OCI-LY7 (cell line): ENCODE measurements around the gene POLR3H. TPM values are rescaled to one million over a fixed set of nuclear protein-coding genes. Genes with fewer than 3 reads are reported as not detected.

Experiments used
- BruUV-seq: library from RNA; stranded (reverse); fragments of 400-500 nt; replicated peaks from 2 replicates; lab custom pipeline; 2021; lab: Mats Ljungman, UMichigan
- CTCF ChIA-PET: fragments of 300-600 bp; sonication (Branson Sonifier 250); formaldehyde crosslinking; loops from one replicate; lab custom pipeline; 2022; ENCODE audit warnings: antibody characterized with exemption; ENCODE audit not compliant: unreplicated experiment; lab: Charles Lee
- POLR2A ChIA-PET: fragments of 300-600 bp; sonication (Branson Sonifier 250); formaldehyde crosslinking; loops from one replicate; lab custom pipeline; 2022; ENCODE audit warnings: antibody characterized with exemption; lab: Charles Lee
- DNase-seq: peaks from one replicate; pipeline ENCODE4 v3.0.0-alpha.2; 2015; ENCODE audit warnings: low spot score
- H2AFZ ChIP-seq: fragments of 200-600 bp; sonication (generic), shearing (Covaris generic); 2 replicates; pipeline ENCODE4 v1.6.1; 2014; ENCODE audit warnings: mild to moderate bottlenecking, antibody characterized with exemption, low read length, moderate library complexity
- H3K27ac ChIP-seq: fragments of 200-600 bp; sonication (generic); 2 replicates; pipeline ENCODE4 v1.5.1; 2014; ENCODE audit warnings: mixed run types, low read depth, mild to moderate bottlenecking, moderate library complexity, low read length, inconsistent platforms; ENCODE audit not compliant: poor library complexity, severe bottlenecking
- H3K36me3 ChIP-seq: fragments of 200-600 bp; sonication (generic); 2 replicates; pipeline ENCODE4 v1.6.1; 2014; ENCODE audit warnings: mild to moderate bottlenecking, antibody characterized with exemption, low read length, moderate library complexity, mixed read lengths; ENCODE audit not compliant: insufficient read depth
- H3K4me1 ChIP-seq: fragments of 200-600 bp; sonication (generic); 2 replicates; pipeline ENCODE4 v1.5.1; 2014; ENCODE audit warnings: mild to moderate bottlenecking, low read length; ENCODE audit not compliant: insufficient read depth, poor library complexity, severe bottlenecking
- H3K4me2 ChIP-seq: fragments of 200-600 bp; sonication (generic); 2 replicates; pipeline ENCODE4 v1.6.1; 2014; ENCODE audit warnings: mild to moderate bottlenecking, low read length
- H3K4me3 ChIP-seq: fragments of 200-600 bp; sonication (generic); 2 replicates; pipeline ENCODE4 v1.5.1; 2014; ENCODE audit warnings: mild to moderate bottlenecking, low read depth, low read length; ENCODE audit not compliant: poor library complexity, severe bottlenecking
- H3K79me2 ChIP-seq: fragments of 200-600 bp; sonication (generic); 2 replicates; pipeline ENCODE4 v1.6.1; 2016; ENCODE audit warnings: low read depth, mild to moderate bottlenecking, low read length, moderate library complexity, mixed read lengths; ENCODE audit not compliant: insufficient read depth
- H3K9me2 ChIP-seq: fragments of 200-600 bp; sonication (generic); 2 replicates; pipeline ENCODE4 v1.6.1; 2016; ENCODE audit warnings: mild to moderate bottlenecking, low read length, mixed read lengths; ENCODE audit not compliant: insufficient read depth
- H3K9me3 ChIP-seq: fragments of 200-600 bp; sonication (generic); 2 replicates; pipeline ENCODE4 v1.6.1; 2014; ENCODE audit warnings: mild to moderate bottlenecking, mixed run types, low read length, mixed read lengths
- H4K20me1 ChIP-seq: fragments of 200-600 bp; sonication (generic); 2 replicates; pipeline ENCODE4 v1.6.1; 2014; ENCODE audit warnings: mild to moderate bottlenecking, antibody characterized with exemption, low read length, moderate library complexity, mixed read lengths; ENCODE audit not compliant: insufficient read depth
- EZH2phosphoT487 ChIP-seq: fragments of 200-600 bp; sonication (generic); IDR thresholded peaks from 2 replicates; pipeline ENCODE4 v1.6.1; 2018; ENCODE audit warnings: low read depth, borderline replicate concordance, mild to moderate bottlenecking, mixed run types, antibody characterized with exemption, low read length, moderate library complexity, mixed read lengths
- intact Hi-C: fragments of 100-400 bp; cut with micrococcal nuclease; formaldehyde crosslinking; loops from one replicate; pipeline ENCODE4 v1.10.0; 2022; ENCODE audit not compliant: unreplicated experiment
- total RNA-seq, 2 experiments: library from RNA; depleted of rRNA in 1 of 2; stranded (reverse); fragments of >200 nt in 1 of 2; shearing (Covaris generic) in 1 of 2; gene quantifications; 2 replicates each; pipeline ENCODE4 v1.2.3, GENCODE V29; 2014 to 2022
- TF ChIP-seq, protein P1 (sequence below): fragments of 200-600 bp; sonication (generic); conservative IDR thresholded peaks from 2 replicates; pipeline ENCODE4 v1.5.1; 2014; ENCODE audit warnings: mild to moderate bottlenecking, antibody characterized with exemption, low read length, moderate library complexity, mixed read lengths

The POLR3H gene
- total RNA-seq, 2 experiments from 2014 or later, result 28.5 to 48.3 TPM

DNA sequence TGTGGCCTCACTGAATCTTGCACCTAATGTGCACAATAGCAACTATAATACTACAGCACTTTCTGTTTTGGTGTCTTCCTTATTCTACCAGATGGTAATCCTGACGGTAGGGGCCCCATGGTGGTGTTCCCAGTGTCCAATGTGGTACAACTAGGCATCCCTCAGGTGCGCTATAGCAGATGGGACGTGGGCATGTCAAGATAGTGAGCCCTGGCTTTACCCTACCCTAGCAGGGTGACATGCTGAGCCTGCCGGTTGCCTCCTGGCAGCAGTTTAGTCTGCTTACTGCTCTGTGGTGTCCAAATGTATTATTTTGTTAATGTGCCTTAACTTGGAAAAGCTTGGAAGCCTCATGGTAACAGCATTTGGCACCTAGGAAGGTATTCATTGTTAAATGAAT lies 56.2 kb downstream of the POLR3H start:
- intact Hi-C loops, result no loop called here
- peaks cover 93% of the 10 kb centered on the region for H3K79me2 ChIP-seq
- no peak overlapping the region for H3K4me2 ChIP-seq
- ChIA-PET POLR2A (interaction anchor here (1.3 kb wide), 1 partner anchor 9 kb away, joined by 5 read pairs; no protein-coding TSS in a partner anchor), CTCF (no interaction called here)
- no peaks in the 10 kb centered on the region for H3K9me2 ChIP-seq
- no peaks in the 10 kb centered on the region for H3K9me3 ChIP-seq
- TF ChIP-seq, protein P1, sequence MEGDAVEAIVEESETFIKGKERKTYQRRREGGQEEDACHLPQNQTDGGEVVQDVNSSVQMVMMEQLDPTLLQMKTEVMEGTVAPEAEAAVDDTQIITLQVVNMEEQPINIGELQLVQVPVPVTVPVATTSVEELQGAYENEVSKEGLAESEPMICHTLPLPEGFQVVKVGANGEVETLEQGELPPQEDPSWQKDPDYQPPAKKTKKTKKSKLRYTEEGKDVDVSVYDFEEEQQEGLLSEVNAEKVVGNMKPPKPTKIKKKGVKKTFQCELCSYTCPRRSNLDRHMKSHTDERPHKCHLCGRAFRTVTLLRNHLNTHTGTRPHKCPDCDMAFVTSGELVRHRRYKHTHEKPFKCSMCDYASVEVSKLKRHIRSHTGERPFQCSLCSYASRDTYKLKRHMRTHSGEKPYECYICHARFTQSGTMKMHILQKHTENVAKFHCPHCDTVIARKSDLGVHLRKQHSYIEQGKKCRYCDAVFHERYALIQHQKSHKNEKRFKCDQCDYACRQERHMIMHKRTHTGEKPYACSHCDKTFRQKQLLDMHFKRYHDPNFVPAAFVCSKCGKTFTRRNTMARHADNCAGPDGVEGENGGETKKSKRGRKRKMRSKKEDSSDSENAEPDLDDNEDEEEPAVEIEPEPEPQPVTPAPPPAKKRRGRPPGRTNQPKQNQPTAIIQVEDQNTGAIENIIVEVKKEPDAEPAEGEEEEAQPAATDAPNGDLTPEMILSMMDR, result no peak
- no peak for TF ChIP-seq EZH2phosphoT487
- DNase-seq, result no peak
- H4K20me1 ChIP-seq, result peaks cover 21% of the 10 kb centered on the region
- no peaks in the 10 kb centered on the region for H3K4me1 ChIP-seq
- no peak overlapping the region for H3K4me3 ChIP-seq
- H2AFZ ChIP-seq, result no peak overlapping the region
- H3K27ac ChIP-seq, result no peak overlapping the region
- H3K36me3 ChIP-seq, result peaks cover 59% of the 10 kb centered on the region
- BruUV-seq, result no TSS peak

DNA sequence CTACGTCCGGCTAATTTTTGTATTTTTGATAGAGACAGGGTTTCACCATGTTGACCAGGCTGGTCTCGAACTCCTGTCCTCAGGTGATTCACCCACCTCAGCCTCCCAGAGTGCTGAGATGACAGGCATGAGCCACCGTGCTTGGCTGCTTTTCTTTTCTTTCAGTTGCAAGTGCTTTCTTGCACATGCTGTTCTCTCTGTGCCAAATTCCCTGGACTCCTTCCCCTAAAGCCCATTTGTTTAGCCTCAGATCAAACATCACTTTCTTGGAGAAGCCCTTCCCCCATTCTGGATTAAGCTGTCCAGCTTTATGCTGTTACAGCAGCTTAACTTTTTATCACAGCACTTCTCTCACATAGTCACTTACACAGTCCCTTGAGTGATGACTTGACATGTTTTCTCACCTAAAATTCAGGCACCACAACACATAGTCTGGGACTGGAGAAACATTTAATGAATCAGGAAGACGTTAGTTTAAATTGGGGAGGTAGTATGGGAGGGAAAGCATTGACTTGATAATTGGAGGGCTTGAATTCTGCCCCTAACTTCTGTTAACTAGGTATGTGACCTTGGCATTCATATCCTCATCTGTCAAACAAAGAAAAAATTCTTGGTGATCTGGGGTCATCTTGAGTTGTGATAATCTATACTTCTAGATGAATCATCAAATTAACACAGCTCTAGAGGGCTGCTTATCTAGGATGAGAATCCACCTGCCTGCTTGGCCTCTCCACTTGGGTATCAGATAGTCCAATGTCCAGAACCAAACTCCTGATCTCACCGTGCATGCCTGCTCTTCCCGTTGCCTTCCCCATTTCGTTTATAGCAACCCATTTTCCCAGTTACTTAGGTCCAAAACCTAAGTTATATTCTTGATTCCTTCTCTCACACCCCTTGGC lies 57.0 kb downstream of the POLR3H start:
- Histone ChIP-seq H4K20me1 (peaks cover 28% of the 10 kb centered on the region), H3K79me2 (peaks cover 95% of the 10 kb centered on the region), H3K4me2 (no peak overlapping the region), H3K9me3 (no peaks in the 10 kb centered on the region), H3K36me3 (peaks cover 63% of the 10 kb centered on the region), H3K4me3 (no peak overlapping the region), H3K9me2 (no peaks in the 10 kb centered on the region), H2AFZ (no peak overlapping the region), H3K27ac (no peak overlapping the region), H3K4me1 (peaks cover 4% of the 10 kb centered on the region)
- TF ChIP-seq EZH2phosphoT487, result no peak
- TF ChIP-seq, protein P1, result no peak
- ChIA-PET CTCF (no interaction called here), POLR2A (no interaction called here)
- BruUV-seq, result no TSS peak
- DNase-seq, result no peak
- intact Hi-C loops, result no loop called here

DNA sequence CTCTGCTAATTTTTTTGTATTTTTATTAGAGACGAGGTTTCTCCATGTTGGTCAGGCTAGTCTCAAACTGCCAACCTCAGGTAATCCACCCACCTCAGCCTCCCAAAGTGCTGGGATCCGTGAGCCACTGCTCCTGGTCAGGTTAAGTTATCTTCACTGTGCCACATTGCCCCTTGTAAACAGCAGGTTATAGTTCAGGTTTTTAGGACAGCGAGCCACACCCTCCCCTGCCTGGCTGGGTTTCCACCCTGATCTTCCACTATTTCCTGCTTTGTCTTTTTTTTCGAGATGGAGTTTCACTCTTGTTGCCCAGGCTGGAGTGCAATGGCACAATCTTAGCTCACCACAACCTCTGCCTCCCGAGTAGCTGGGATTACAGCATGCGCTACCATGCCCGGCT lies 59.2 kb downstream of the POLR3H start:
- POLR2A ChIA-PET, result no interaction called here
- Histone ChIP-seq H3K4me1 (peaks cover 23% of the 10 kb centered on the region), H3K9me2 (no peaks in the 10 kb centered on the region), H3K79me2 (peaks cover 95% of the 10 kb centered on the region), H3K9me3 (no peaks in the 10 kb centered on the region), H2AFZ (no peak overlapping the region), H3K27ac (no peak overlapping the region), H3K4me2 (no peak overlapping the region), H3K4me3 (no peak overlapping the region), H3K36me3 (peaks cover 58% of the 10 kb centered on the region), H4K20me1 (peaks cover 34% of the 10 kb centered on the region)
- BruUV-seq, result no TSS peak
- no peak for TF ChIP-seq EZH2phosphoT487
- TF ChIP-seq, protein P1, result no peak
- no peak for DNase-seq
- CTCF ChIA-PET, result no interaction called here
- intact Hi-C loops, result no loop called here
